GM10266 (cell line): ENCODE results near the gene MFSD1.

ENCODE experiments used
- DNase-seq: peaks from one replicate; pipeline ENCODE4 v3.0.0; 2012; ENCODE audit errors: extremely low spot score
- TF ChIP-seq, protein P1 (sequence below): IDR thresholded peaks from 2 replicates; pipeline ENCODE4 v1.5.1; 2012; ENCODE audit warnings: mild to moderate bottlenecking, low read depth; ENCODE audit not compliant: control insufficient read depth, insufficient read depth; ENCODE audit errors: missing control alignments

MFSD1 gene

DNA sequence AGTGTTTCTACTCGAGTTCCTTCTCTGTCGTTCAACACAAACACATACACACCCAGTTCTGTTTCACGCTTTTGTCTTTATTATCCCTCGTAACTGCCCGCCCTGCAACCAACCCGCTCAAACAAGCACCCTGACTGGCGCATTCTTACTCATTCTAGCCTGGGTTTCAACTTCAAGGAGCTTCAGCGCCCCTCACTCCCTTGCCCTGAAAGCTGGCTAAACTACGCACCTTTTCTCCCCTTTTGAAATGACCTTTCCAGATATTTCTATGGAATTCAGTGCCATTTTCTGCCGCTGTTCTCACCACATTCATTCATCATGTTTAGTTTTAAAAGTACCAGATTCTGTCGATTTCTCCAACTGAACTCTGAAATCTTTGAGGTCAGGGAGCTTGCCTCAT is 653 bp upstream of the MFSD1 start:
- no peak for DNase-seq
- TF ChIP-seq, protein P1, sequence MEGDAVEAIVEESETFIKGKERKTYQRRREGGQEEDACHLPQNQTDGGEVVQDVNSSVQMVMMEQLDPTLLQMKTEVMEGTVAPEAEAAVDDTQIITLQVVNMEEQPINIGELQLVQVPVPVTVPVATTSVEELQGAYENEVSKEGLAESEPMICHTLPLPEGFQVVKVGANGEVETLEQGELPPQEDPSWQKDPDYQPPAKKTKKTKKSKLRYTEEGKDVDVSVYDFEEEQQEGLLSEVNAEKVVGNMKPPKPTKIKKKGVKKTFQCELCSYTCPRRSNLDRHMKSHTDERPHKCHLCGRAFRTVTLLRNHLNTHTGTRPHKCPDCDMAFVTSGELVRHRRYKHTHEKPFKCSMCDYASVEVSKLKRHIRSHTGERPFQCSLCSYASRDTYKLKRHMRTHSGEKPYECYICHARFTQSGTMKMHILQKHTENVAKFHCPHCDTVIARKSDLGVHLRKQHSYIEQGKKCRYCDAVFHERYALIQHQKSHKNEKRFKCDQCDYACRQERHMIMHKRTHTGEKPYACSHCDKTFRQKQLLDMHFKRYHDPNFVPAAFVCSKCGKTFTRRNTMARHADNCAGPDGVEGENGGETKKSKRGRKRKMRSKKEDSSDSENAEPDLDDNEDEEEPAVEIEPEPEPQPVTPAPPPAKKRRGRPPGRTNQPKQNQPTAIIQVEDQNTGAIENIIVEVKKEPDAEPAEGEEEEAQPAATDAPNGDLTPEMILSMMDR = no peak

DNA sequence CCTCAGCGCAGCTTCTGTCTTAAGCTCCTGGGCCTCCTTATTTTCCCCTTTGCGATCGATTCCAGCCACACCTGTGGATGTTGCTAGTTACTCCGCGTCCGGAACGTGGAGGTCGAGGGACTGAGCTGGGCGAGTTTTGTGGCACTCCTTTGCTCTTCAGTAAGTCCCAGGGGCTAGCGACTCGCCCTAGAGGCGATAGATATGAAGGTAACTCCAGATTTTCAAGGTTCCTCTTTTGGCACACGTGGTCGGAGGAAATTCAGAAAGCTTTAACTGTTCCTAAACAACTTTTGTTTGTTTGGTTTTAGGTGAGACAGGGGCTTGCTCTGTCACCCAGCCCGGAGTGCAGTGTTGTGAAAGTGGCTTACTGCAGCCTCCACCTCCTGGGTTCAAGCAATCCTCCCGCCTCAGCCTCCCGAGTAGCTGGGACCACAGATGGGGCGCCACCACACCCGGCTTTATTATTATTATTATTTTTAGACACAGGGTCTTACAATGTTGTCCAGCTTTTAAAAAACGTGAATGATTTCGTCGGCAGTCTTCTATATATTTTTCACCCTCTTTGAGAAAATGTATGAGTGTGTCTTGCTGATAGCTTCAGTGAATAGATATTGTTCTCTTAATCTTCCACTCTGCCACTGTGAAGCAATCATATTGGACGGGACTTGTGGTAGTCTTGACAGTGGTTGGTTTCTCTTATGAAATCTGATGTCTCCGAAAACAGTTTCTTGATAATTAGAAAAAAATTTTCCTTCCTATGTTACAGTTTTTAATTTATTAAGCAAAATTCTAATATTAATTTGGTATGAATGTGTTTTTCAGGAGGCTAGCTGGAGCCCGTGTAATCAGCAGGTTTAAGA is 785 bp downstream of the MFSD1 start:
- DNase-seq = no peak
- TF ChIP-seq, protein P1 = no peak

DNA sequence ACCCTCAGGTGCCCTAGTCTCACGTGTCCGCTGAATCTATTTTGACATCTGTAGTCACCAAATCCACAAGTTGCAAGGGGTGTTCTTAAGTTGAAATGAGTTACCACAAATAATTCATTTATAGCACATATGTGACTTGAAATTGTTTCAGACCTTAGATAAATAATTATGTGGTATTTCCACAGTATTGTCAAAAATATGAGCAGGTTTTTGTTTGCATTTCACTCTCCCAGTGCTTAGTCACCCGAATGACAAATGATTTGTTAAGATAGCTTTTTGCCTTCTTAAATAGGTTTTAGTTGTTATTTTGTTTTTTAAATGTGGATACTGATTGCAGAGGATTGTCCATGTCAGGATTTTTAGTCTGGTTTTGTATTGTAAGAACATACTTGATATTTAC is 2.6 kb downstream of the MFSD1 start:
- no peak for DNase-seq
- TF ChIP-seq, protein P1 = no peak

DNA sequence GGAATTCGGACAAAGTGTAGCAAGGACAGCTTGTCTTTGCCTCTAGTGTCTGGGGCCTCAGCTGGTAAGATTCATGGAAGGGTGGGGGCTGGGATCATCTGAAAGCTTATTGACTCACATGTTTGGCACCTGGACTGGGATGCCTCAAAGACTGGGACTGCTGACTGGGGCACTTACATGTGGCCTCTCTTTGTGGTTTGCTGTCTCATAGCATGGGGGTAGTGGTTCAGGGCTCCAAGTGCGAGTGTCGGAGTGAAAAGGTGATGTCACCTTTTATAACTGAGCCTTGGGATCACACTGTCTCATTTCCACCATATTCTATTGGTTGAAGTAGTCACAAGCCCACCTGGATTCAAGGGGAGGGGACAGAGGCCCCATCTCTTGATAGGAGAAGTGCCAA is 6.8 kb downstream of the MFSD1 start:
- TF ChIP-seq, protein P1 = no peak
- no peak for DNase-seq

DNA sequence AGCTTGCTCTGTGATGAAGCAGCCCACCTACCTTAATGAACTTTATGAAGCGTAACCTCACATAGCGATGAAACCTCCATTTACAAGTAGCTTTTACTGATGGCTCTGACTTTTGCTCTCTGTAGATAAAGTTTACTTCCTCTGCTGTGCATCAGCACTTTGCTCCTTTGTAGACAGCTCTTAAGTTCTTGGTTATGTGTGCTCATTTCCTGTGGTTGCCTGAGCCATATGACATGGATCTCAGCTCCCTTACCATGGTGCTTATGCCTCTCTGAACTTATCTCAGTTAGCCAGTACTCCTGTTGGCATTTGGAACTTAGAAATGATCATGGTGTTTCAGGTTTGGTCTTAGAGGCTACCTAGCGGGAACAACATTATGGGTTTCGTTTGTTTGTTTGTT is 7.8 kb downstream of the MFSD1 start:
- TF ChIP-seq, protein P1 = no peak
- DNase-seq = no peak

DNA sequence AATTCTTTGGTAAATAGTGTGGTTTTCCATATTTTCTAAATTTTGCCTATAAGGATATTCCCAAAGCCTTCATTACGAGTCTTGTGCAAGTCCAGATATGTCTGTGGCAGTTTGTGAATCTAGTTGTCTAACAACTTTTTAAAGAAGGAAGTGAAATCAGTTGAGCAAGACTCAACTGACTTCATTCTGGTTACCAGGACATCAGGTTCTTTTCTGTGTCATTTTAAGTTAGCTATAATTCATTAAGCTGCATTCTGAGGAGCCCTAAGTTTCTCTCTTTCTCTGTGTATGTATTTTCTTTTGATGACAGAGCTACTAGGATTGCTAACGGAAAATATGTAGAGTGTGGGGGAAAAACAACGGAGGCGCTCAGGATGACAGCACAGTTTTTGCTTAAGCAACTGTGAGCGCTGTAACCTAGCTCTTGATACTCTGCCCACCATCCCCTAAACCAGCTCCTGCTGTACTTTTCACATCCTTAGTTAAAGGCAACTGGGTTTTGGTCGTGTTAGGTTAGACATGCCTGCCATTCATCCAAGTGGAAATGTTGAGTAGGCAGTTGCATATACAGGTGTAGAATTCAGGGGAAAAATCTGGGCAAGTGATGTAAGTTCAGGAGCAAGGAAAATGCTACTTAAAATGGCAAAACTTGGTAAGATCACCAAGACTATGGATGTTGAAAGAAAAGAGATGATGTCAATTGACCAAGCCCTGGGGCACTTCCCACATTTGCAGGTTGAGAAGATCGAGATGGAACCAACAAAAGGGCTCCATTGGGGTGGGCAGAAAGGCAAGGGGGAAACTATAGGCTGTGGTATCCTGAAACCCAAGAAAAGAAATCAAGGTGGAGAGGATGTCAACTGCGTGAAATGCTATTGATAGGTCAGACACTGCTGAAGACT is 9.2 kb downstream of the MFSD1 start:
- TF ChIP-seq, protein P1 = no peak
- DNase-seq = no peak

DNA sequence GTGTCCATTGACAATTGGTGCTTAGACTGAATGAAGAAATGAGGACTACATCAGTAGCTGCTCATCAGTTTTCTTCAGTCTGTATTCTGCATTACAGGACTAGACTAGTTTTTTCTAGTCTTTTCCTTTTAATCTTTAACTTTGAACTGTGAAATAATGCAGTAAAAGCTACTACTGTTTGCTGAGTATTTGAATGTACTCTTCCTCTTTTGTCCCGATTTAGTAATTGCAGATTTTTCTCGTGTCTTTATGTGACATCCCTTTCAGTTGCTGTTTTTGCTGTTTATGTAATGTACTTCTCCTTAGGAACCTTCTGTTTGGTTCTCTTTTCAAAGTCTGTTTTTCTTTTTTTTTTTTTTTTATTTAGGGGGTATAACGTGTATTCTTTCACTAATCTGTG is 17.4 kb downstream of the MFSD1 start:
- TF ChIP-seq, protein P1 = no peak
- DNase-seq = no peak
